Measurements from ENCODE around the gene BACE1. TPM values are rescaled to one million over a fixed set of nuclear protein-coding genes. Genes with fewer than 3 reads are reported as not detected.

The BACE1 gene
- polyA plus RNA-seq, 3 donors: 1.6 to 9.1 (median 3.1) TPM

DNA sequence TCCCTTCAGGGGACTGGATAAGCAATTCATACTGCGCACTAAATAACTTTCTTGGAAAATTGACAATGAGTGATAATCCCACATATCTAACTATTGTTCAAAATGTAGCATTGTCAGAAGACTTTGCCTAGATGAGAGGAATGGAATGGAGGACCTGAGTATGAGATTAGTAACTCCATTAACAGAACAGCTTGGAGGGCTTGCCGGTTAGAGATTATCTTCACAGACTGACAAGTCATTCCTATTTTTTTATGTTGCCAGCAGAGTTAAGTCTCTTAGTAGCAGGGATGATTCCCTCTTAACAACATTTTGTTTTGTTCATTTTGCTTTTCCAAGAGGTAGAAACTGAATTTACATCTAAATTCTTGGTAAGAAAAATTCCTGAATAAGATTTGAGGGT, 32.0 kb downstream of the BACE1 start:
- Histone ChIP-seq H3K4me1 (ENCODE audit: control insufficient read depth in 1 of 2, insufficient read depth in 2 of 2, low read length in 2 of 2) (no peaks in the 10 kb centered on the region), H3K27ac (ENCODE audit: low read depth in 1 of 2, low read length in 2 of 2) (no peak overlapping the region), H4K20me1 (ENCODE audit: insufficient read depth, low read length) (no peaks in the 10 kb centered on the region), H2AFZ (ENCODE audit: insufficient read depth, low read depth, low read length, poor library complexity, severe bottlenecking) (no peak overlapping the region), H3K4me2 (replicated peaks; ENCODE audit: extremely low read depth, low read length, poor library complexity, severe bottlenecking) (no peak overlapping the region), H3K79me2 (ENCODE audit: insufficient read depth, low read length) (no peaks in the 10 kb centered on the region), H3K9ac (ENCODE audit: insufficient read depth, low read length, poor library complexity, severe bottlenecking) (no peak overlapping the region), H3K9me3 (replicated peaks in 1 of 2; ENCODE audit: control insufficient read depth in 1 of 2, insufficient read depth in 1 of 2, low read length in 2 of 2) (no peaks in the 10 kb centered on the region), H3K4me3 (replicated peaks in 1 of 3; ENCODE audit: low read depth in 2 of 3, low read length in 3 of 3) (no peak overlapping the region), H3K27me3 (ENCODE audit: control insufficient read depth in 2 of 2, insufficient read depth in 2 of 2, low read length in 2 of 2) (no peaks in the 10 kb centered on the region), H3K36me3 (replicated peaks in 1 of 2; ENCODE audit: control insufficient read depth in 1 of 2, insufficient read depth in 2 of 2, low read length in 2 of 2) (peaks cover 50 to 93% of the 10 kb centered on the region in 2 donors)
- peaks cover 2% of the 10 kb centered on the region for H3K4me1 Mint-ChIP-seq
- H3K27me3 Mint-ChIP-seq (ENCODE audit: low read depth in 3 of 3): peaks cover 0 to 2% (median 0%) of the 10 kb centered on the region in 3 donors
- H3K4me3 Mint-ChIP-seq: no peak overlapping the region
- intact Hi-C loops (cut with micrococcal nuclease): no loop called here
- WGBS (ENCODE audit: insufficient coverage): no CpG with 5 or more reads among the region's 2 CpGs
- no peaks in the 10 kb centered on the region for H3K9me3 Mint-ChIP-seq
- H3K36me3 Mint-ChIP-seq: peaks cover 87 to 88% of the 10 kb centered on the region in 2 donors
- no peak for DNase-seq
- TF ChIP-seq, protein P1, sequence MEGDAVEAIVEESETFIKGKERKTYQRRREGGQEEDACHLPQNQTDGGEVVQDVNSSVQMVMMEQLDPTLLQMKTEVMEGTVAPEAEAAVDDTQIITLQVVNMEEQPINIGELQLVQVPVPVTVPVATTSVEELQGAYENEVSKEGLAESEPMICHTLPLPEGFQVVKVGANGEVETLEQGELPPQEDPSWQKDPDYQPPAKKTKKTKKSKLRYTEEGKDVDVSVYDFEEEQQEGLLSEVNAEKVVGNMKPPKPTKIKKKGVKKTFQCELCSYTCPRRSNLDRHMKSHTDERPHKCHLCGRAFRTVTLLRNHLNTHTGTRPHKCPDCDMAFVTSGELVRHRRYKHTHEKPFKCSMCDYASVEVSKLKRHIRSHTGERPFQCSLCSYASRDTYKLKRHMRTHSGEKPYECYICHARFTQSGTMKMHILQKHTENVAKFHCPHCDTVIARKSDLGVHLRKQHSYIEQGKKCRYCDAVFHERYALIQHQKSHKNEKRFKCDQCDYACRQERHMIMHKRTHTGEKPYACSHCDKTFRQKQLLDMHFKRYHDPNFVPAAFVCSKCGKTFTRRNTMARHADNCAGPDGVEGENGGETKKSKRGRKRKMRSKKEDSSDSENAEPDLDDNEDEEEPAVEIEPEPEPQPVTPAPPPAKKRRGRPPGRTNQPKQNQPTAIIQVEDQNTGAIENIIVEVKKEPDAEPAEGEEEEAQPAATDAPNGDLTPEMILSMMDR (IDR thresholded peaks at IDR 0.05): no peak
- no peak overlapping the region for H3K27ac Mint-ChIP-seq

- H3K36me3 Mint-ChIP-seq: peaks cover 77 to 83% of the 10 kb centered on the region in 2 donors
- intact Hi-C loops (cut with micrococcal nuclease): no loop called here
- TF ChIP-seq, protein P1 (IDR thresholded peaks at IDR 0.05): no peak
- no CpG with 5 or more reads among the region's 3 CpGs for WGBS (ENCODE audit: insufficient coverage)
- H3K27me3 Mint-ChIP-seq (ENCODE audit: low read depth in 3 of 3): peaks cover 0 to 2% (median 0%) of the 10 kb centered on the region in 3 donors
- no peak overlapping the region for H3K4me3 Mint-ChIP-seq
- Histone ChIP-seq H3K4me3 (replicated peaks in 1 of 3; ENCODE audit: low read depth in 2 of 3, low read length in 3 of 3) (no peak overlapping the region), H3K36me3 (replicated peaks in 1 of 2; ENCODE audit: control insufficient read depth in 1 of 2, insufficient read depth in 2 of 2, low read length in 2 of 2) (peaks cover 45 to 83% of the 10 kb centered on the region in 2 donors), H3K9ac (ENCODE audit: insufficient read depth, low read length, poor library complexity, severe bottlenecking) (no peak overlapping the region), H3K79me2 (ENCODE audit: insufficient read depth, low read length) (no peaks in the 10 kb centered on the region), H3K27ac (ENCODE audit: low read depth in 1 of 2, low read length in 2 of 2) (no peak overlapping the region), H3K27me3 (ENCODE audit: control insufficient read depth in 2 of 2, insufficient read depth in 2 of 2, low read length in 2 of 2) (no peaks in the 10 kb centered on the region), H3K9me3 (replicated peaks in 1 of 2; ENCODE audit: control insufficient read depth in 1 of 2, insufficient read depth in 1 of 2, low read length in 2 of 2) (no peaks in the 10 kb centered on the region), H4K20me1 (ENCODE audit: insufficient read depth, low read length) (no peaks in the 10 kb centered on the region), H3K4me1 (ENCODE audit: control insufficient read depth in 1 of 2, insufficient read depth in 2 of 2, low read length in 2 of 2) (no peaks in the 10 kb centered on the region), H3K4me2 (replicated peaks; ENCODE audit: extremely low read depth, low read length, poor library complexity, severe bottlenecking) (no peak overlapping the region), H2AFZ (ENCODE audit: insufficient read depth, low read depth, low read length, poor library complexity, severe bottlenecking) (no peak overlapping the region)
- H3K27ac Mint-ChIP-seq: no peak overlapping the region
- H3K9me3 Mint-ChIP-seq: no peaks in the 10 kb centered on the region
- no peak for DNase-seq
- H3K4me1 Mint-ChIP-seq: peaks cover 2% of the 10 kb centered on the region
Measured at GRCh38 chr11:117282956-117283355, 33.1 kb downstream of the BACE1 start.

All from CD14-positive monocyte (primary cell).